ENCODE results near the gene ZBED6. TPM values are rescaled to one million over a fixed set of nuclear protein-coding genes. Genes with fewer than 3 reads are reported as not detected.

ZBED6 gene
- total and polyA plus RNA-seq, 2 of the 4 experiments (the other 2 are of a cell fraction), result 3.8 to 26.2 TPM

- peaks cover 2% of the 10 kb centered on the region; the same call in 1 of the 2 replicates for H3K4me1 ChIP-seq (ENCODE audit: control insufficient read depth, insufficient read depth, low read length)
- H3K14ac ChIP-seq (replicated peaks; ENCODE audit: low read depth, low read length), result no peak overlapping the region
- no peak overlapping the region for H2BK20ac ChIP-seq (ENCODE audit: low read depth, low read length)
- no peak overlapping the region for H3K9ac ChIP-seq (ENCODE audit: low read depth, low read length)
- H3K27ac ChIP-seq (ENCODE audit: insufficient read depth, low read length), result no peak overlapping the region
- no peak overlapping the region for H2AFZ ChIP-seq (replicated peaks; ENCODE audit: low read length, poor library complexity)
- dilution Hi-C loops (cut with HindIII; ENCODE audit: low sequenced_read_pairs, unreplicated experiment), result no loop called here
- WGBS, 2 experiments (ENCODE audit: extremely low coverage in 2 of 2, insufficient read length in 1 of 2), result 89% methylated on average over 1 of the region's 3 CpGs; no CpG with 5 or more reads in 1 of the 2 experiments
- in situ Hi-C loops (cut with MboI; ENCODE audit: low sequenced_read_pairs), result no loop called here
- CTCF ChIA-PET, result no interaction called here
- no peak overlapping the region for H2BK5ac ChIP-seq (ENCODE audit: low read depth, low read length, poor library complexity, severe bottlenecking)
- no peak overlapping the region for H3K4me3 ChIP-seq (ENCODE audit: insufficient read depth, low read depth, low read length)
- no peaks in the 10 kb centered on the region for H3K36me3 ChIP-seq (ENCODE audit: control insufficient read depth, insufficient read depth, low read length)
- peaks cover 7% of the 10 kb centered on the region for H3K27me3 ChIP-seq (ENCODE audit: control insufficient read depth, insufficient read depth, low read length)
- no peak overlapping the region for H3K18ac ChIP-seq (ENCODE audit: low read depth, low read length)
- POLR2A ChIA-PET (ENCODE audit: unreplicated experiment), result no interaction called here
- 0 out of 2 replicates have a peak, but pooled peaks cover 4% of the 10 kb centered on the region for H3K9me1 ChIP-seq (ENCODE audit: insufficient read depth, low read length)
- no peak overlapping the region for H3K4me2 ChIP-seq (ENCODE audit: low read depth, low read length)
- H4K5ac ChIP-seq (ENCODE audit: low read depth, low read length), result no peak overlapping the region
- no peak overlapping the region for H3K4ac ChIP-seq (ENCODE audit: low read depth, low read length)
- intact Hi-C loops (cut with micrococcal nuclease), result no loop called here
- no peaks in the 10 kb centered on the region for H3K9me3 ChIP-seq (ENCODE audit: control insufficient read depth, insufficient read depth, low read length)
- H2BK15ac ChIP-seq (ENCODE audit: low read depth, low read length), result no peak overlapping the region
- no peak overlapping the region for H2AK9ac ChIP-seq (replicated peaks; ENCODE audit: low read depth, low read length, poor library complexity)
- H2AK5ac ChIP-seq (ENCODE audit: low read depth, low read length), result no peak overlapping the region
- H4K91ac ChIP-seq (ENCODE audit: insufficient read depth, low read depth, low read length), result no peak overlapping the region
- H4K20me1 ChIP-seq (ENCODE audit: insufficient read depth, low read length), result no peaks in the 10 kb centered on the region
- no peak overlapping the region for H3K23ac ChIP-seq (ENCODE audit: low read depth, low read length)
- no peak overlapping the region for H4K8ac ChIP-seq (ENCODE audit: low read depth in 2 of 2, low read length in 2 of 2)
- no peak overlapping the region for H2BK120ac ChIP-seq (ENCODE audit: low read depth, low read length)
- DNase-seq, result no peak
- no TSS peak for BruUV-seq (replicated peaks)
- H3K56ac ChIP-seq (ENCODE audit: extremely low read depth, insufficient read depth, low read length), result no peak overlapping the region
- no peaks in the 10 kb centered on the region; a peak in 1 of 4 replicates for H3K79me1 ChIP-seq (ENCODE audit: low read depth in 1 of 2, low read length in 2 of 2)
- no peak for ATAC-seq (ENCODE audit: low read depth)
- TF ChIP-seq RCOR1 (IDR thresholded peaks at IDR 0.05; ENCODE audit: insufficient replicate concordance, low read length) (no peak), MAFK (IDR thresholded peaks at IDR 0.05; ENCODE audit: low read depth, low read length) (no peak), SMC3 (IDR thresholded peaks at IDR 0.05; ENCODE audit: low read depth, low read length) (no peak), MXI1 (IDR thresholded peaks at IDR 0.05; ENCODE audit: borderline replicate concordance, low read depth, low read length) (no peak), CHD1 (IDR thresholded peaks at IDR 0.05; ENCODE audit: low read depth, low read length) (no peak), POLR2A (IDR thresholded peaks at IDR 0.05; ENCODE audit: low read depth, low read length) (no peak), FOS (IDR thresholded peaks at IDR 0.05; ENCODE audit: low read depth, low read length) (no peak), CTCF (conservative IDR thresholded peaks at IDR 0.05; ENCODE audit: low read depth, low read length) (no peak), CEBPB (IDR thresholded peaks at IDR 0.05; ENCODE audit: low read depth, low read length) (no peak), RFX5 (IDR thresholded peaks at IDR 0.05; ENCODE audit: low read depth, low read length) (no peak), MAZ (IDR thresholded peaks at IDR 0.05; ENCODE audit: borderline replicate concordance, low read depth, low read length) (no peak), BHLHE40 (IDR thresholded peaks at IDR 0.05; ENCODE audit: low read depth, low read length) (no peak), NFE2L2 (IDR thresholded peaks at IDR 0.05; ENCODE audit: low read depth, low read length) (no peak)
- TF ChIP-seq, protein P1, sequence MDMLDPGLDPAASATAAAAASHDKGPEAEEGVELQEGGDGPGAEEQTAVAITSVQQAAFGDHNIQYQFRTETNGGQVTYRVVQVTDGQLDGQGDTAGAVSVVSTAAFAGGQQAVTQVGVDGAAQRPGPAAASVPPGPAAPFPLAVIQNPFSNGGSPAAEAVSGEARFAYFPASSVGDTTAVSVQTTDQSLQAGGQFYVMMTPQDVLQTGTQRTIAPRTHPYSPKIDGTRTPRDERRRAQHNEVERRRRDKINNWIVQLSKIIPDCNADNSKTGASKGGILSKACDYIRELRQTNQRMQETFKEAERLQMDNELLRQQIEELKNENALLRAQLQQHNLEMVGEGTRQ (IDR thresholded peaks at IDR 0.05; ENCODE audit: low read depth, low read length), result no peak
- TF ChIP-seq, protein P2, sequence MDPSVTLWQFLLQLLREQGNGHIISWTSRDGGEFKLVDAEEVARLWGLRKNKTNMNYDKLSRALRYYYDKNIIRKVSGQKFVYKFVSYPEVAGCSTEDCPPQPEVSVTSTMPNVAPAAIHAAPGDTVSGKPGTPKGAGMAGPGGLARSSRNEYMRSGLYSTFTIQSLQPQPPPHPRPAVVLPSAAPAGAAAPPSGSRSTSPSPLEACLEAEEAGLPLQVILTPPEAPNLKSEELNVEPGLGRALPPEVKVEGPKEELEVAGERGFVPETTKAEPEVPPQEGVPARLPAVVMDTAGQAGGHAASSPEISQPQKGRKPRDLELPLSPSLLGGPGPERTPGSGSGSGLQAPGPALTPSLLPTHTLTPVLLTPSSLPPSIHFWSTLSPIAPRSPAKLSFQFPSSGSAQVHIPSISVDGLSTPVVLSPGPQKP (IDR thresholded peaks at IDR 0.05; ENCODE audit: borderline replicate concordance, low read depth, low read length), result no peak
These were observed 31.1 kb upstream of the ZBED6 start for GRCh38 chr1:203764105-203765028.

Data from IMR-90 (cell line).